Uterus (tissue), 2 donors: ENCODE results near the gene BTBD2.

Experiments
- POLR2A ChIP-seq, 2 donors: fragments of 450-650 bp; IDR thresholded peaks; one replicate each; pipeline ENCODE4 v1.6.1; 2016; ENCODE audit warnings: antibody characterized with exemption in 2 of 2, mild to moderate bottlenecking in 1 of 2, moderate library complexity in 1 of 2
- TF ChIP-seq, protein P1 (sequence below), 4 experiments: fragments of 200-600 bp in 2 of 4; fragments of 450-650 bp in 2 of 4; sonication (generic) in 2 of 4; IDR thresholded peaks; one replicate each; pipeline ENCODE4 v1.5.1; 2016 to 2019; ENCODE audit warnings: antibody characterized with exemption in 4 of 4, mild to moderate bottlenecking in 2 of 4, moderate library complexity in 1 of 4

DNA sequence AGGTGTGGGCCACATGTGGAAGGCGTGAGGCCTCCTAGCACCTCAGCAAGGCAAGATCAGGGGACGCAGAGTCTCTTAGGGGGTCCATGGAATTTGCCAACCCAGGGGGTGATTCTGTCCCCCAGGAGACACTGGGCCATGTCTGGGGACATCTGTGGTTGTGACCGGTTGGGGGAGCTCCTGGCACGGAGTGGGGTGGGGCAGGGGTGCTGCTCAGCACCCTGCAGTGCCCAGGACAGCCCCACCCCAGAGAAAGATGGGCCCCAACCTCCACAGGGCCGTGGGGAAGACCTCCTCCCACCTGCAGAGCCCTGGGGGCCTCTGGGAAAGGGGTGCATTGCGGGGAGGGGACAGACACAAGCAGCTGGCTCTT, 31.5 kb upstream of the BTBD2 start:
- TF ChIP-seq, protein P1, sequence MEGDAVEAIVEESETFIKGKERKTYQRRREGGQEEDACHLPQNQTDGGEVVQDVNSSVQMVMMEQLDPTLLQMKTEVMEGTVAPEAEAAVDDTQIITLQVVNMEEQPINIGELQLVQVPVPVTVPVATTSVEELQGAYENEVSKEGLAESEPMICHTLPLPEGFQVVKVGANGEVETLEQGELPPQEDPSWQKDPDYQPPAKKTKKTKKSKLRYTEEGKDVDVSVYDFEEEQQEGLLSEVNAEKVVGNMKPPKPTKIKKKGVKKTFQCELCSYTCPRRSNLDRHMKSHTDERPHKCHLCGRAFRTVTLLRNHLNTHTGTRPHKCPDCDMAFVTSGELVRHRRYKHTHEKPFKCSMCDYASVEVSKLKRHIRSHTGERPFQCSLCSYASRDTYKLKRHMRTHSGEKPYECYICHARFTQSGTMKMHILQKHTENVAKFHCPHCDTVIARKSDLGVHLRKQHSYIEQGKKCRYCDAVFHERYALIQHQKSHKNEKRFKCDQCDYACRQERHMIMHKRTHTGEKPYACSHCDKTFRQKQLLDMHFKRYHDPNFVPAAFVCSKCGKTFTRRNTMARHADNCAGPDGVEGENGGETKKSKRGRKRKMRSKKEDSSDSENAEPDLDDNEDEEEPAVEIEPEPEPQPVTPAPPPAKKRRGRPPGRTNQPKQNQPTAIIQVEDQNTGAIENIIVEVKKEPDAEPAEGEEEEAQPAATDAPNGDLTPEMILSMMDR (IDR thresholded peaks at IDR 0.05): no peak
- TF ChIP-seq POLR2A (IDR thresholded peaks at IDR 0.05): no peak
